GM19043 (cell line): ENCODE results near the gene SORT1.
"Not testable (repeated sequence)": the region's sequence is repeated elsewhere in the genome, so short reads cannot be mapped to it uniquely, and the experiment has no call there.

ENCODE experiments used
- ATAC-seq: cut with Tn5 transposase; IDR thresholded peaks from one replicate; pipeline ENCODE4 v1.9.1; 2021; ENCODE audit warnings: low read depth; ENCODE audit not compliant: unreplicated experiment

The SORT1 gene

DNA sequence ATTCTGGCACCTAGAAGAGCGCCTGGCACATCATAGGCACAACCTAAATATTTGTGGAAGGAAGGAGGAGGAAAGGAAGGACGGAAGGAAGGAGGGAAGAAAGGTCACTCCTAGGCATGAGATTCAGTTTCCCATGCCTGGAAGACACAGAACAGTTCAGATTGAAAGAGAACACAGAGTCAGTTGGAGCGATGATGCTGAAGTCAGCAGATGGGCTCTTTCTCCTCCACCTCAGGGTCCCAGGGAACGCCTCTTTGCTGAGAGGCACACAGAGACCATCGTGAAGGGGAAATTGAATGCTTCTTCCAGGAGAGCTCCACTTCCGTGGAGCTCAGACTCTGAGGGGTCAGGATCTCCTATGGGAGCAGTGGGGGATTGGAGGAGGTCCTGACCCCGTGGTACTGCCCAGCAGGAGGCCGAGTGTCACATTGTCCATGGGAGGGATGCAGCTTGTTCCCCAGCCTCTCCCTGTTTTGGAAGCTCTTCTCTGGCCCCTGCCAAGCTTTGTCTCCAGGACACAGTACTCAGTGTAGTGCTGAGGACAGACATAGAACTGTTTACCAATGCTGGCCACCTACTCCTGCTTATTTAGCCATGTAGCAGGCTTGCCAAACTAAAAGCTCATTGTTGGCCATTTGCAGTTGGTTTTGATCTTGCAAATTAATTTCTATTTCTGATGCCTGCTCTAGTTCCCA, 93.3 kb downstream of the SORT1 start:
- ATAC-seq, result no peak

DNA sequence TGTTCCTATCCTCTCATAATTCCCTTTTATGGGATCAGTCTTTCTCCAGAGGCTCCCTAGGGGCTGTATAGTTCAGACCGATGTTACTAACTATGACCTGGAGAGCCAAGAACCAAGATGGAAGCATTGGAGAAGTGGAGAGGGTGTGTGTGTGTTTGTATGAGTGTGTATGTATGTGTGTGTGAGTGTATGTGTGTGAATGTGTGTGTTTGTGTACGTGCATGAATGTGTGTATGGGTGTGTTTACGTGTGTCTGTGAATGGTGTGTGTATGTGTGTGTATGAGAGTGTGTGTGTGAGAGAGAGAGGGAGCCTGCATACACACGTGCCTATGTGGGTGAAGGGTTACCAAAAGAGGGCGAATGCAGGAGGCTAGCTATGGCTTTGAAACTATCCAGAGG, 95.8 kb downstream of the SORT1 start:
- no peak for ATAC-seq

DNA sequence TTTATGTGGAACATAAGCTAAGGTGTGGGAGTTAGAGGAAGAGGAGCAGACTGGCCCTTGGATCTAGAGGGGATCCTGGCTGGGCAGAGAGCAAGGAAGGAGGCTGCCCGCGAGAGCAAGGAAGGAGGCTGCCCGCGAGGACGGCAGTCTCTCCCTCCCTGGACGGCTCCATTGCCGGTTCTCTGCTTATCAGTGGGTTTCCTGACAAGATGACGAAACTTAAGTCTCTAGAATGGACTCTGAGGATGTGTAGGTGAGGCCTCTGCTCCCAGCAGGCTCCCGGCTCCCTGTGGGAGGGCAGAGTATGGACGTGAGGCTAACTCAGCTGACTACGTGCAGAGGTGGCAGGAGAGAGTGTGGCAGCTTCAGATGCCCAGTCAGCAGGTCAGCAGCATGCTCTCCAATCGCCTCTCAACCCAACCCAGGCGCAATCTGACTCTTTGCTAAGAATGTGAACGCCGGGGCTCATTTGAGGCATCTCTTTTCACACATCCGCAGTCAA, 97.0 kb downstream of the SORT1 start:
- ATAC-seq, result no peak

DNA sequence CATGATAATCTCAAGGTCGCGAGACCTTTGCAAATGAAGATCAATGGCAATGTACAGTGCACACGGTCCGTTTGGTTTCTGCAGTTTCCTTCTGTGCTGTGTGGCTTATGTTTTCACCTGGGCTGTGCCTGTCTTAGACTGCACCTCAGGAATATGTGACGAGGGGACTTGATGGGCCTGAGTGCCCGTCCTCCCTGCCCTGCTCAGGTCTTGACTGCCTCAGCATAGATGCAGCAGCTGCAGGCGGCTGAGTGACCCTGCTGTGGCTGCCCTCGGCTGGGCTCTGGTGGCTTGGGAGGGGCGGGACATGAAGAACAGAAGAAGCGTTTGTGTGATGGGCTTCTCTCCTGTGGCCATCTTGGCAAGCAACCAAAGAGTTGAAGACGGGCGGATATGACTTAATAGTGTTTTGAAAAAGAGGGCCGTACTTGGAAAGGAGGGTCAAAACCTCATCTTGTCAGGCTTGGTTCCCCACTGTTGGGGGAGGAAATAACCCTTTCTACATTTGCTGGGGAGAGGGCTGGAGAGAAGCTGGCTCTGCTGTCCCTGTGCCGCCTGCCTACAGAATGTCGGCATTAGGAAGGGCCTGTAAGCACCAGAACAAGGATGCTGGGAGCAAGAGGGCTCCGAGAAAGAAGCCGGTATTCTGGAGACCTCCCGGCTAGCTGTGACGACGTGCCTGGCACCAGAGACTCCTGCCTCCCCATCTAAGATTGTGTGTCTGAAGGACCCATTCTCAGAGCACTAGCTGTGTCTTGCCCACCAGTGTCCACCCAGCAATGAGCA, 98.0 kb downstream of the SORT1 start:
- ATAC-seq, result no peak

DNA sequence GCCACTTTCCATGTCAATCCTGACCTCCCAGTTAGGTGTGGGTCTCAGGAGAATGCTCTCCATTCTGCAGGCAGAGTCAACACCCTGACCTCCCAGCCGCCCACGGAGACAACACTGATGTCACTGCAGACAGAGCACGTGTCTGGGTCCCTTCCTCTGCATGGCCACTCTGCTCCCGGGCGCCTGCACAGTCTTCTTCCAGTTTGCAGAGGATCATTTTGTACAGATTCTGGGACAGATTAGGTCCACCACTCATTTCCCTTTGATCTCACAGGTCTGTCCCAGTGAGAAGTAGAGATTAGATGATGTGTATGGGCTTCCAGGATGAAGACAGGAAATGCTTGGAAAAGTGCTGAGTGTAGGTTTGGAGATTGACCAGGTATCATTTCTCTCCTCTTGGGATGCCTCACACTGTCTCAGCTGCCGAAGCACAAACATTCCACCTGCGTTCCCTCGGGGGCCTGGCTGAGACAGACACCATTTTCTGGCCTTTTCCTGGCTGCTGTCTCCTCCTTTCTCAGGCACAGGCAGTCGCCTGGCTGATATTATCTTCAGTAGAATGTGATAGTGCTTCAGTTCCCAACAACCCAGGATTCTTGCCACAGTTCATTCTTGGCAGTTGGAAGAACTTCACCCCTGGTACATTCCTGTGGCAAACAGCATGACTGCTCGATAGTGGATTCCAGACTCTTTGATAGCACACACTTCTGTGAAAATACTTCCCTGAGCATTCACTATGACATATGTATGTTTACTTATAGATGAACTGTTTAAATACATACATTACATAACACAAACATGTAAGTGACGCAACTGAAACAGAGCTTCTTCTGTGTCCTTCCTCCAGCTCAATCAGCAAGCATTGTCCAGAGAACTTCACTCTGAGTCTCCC, 98.8 kb downstream of the SORT1 start:
- no peak for ATAC-seq

DNA sequence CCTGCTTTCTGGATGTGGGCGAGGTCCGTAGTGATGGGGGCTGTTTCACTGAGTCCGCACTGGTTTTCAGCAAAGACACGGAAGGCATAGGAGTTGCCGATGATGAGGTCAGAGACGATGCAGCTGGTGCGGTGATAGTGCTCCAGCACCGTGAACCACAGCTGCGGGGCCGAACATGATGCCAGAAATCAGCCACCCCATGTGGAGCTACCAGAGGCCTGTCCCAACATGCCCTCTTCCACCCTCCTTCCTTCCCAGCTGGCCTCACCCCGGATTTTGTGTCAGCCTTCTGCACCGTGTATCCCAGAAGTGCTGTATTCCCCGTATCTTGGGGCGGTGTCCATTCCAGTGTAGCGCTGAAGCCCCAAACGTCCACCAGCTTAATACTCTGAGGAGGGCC, 100.9 kb downstream of the SORT1 start:
- no peak for ATAC-seq

DNA sequence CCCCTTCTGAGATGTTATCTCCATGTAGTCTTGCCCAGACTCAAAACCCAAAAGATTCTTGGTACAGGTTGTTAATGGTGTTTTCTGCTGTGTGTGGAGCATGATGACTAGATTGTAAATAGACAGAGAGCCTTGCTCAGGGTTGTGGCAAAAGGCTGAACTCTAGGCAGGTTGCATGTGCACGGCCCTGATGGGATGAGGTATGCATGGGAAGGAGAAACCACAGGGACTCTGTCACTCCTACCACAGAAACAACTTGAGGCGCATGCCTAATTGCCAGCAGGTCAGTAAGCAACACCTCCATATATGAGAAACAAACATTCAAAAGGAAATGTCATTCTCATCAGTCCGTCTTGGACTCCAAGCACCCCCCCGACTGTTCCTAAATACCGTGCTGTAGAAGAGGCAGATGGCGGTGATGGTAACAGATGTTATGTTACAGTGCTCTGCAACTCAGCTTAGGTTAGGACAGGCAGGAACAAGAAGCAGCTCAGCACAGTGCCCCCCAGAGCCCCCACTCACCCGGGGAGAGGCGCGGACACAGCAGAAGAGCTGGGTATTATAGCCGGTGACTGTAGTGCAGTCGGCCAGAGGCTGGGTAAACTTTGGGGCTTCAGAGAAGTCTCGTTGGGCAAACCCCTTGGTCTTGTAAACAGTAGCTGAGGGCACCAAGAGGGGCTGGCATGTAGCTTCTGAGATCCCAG, 101.9 kb downstream of the SORT1 start:
- no peak for ATAC-seq

DNA sequence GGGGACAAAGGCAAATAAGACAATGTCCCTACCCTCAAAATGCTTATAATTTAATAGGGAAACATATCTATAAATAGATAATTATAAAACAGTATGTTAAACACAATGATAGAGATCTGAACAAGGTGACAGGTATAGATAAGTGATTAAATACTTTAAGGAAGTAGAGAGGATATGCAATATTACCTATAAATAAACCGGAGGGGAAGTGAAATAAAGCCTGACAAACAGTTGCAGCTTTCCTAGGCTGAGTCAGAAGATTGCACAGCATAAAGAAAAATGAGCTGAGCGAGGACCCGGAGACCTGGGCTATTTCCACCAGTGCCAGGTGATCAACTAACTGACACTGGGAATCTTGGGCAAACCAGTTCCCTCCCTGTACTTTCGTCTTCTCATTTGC, 103.2 kb downstream of the SORT1 start:
- ATAC-seq, result no peak

DNA sequence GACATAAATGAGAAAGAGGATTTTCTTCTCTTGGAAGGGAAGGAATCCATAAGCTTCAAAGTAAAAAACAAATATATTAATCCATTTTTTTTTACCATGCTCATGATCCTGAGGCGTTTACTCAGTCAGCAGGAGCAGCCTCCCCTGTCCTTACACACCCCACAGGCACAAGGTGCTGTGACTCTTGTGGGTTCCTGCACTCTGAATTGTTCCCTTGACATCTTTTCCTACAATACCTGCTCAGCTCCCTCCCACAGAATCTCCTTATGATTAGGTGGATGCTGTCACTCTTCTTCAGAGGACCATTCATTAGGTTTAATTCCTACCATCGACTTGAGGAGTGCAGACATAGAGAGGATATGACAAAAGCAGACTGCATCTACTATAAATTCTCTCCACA, 104.7 kb downstream of the SORT1 start:
- ATAC-seq, result no peak

DNA sequence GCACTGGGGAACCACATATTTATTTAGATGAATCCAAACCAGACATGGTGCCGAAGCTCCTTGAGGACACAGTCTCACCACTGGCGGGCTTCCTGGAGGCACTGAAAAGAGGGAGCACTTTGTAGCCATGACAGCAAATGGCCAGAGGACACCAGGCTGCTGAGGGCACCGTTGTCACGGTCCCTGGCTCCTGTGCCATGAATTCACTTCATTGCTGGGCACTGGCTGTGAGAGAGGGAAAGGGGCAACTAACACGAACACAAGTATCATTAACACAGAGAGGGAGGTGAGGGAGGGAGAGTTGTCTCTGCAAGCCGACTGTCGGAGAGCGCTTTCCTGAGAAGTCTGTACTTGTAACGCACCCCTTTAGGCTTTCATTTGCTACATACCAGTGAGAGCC, 105.4 kb downstream of the SORT1 start:
- ATAC-seq, result no peak

DNA sequence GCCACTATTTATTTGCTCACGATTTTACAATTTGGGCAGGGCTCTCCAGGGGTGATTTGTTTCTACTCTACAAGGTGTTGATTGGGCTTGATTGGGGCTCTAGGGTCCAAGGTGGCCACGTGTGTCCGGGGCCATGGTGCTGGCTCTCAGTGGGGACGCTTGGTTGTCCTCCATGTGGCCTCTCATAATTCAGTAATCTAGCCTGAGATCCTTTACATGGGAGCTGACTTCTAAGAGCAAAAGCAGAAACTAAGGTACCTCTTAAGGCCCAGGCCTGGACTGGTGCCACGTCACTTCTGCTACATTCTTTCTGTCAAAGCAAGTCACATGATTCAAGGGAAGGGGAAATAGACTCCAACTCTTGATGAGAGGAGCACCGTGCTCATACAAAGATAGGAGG, 106.7 kb downstream of the SORT1 start:
- ATAC-seq, result no peak

DNA sequence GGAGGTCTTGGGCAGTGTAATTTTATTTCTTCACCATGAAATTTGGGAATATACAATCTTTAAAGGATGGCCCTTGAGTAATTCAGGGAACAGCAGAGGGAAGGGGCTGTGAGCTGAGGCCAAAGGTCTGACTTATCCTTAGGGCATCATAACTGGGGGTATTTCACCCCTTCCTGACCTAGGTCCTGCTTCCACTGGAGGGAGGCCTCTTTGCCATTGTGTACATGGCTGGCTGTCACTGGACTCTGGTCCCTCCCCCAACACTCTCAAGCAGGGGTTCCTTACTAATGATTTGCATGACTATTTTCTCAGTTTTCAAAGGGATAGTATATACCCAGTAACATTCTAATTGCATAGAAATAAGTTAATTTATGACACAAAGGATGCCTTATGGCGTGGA, 107.6 kb downstream of the SORT1 start:
- ATAC-seq, result no peak

DNA sequence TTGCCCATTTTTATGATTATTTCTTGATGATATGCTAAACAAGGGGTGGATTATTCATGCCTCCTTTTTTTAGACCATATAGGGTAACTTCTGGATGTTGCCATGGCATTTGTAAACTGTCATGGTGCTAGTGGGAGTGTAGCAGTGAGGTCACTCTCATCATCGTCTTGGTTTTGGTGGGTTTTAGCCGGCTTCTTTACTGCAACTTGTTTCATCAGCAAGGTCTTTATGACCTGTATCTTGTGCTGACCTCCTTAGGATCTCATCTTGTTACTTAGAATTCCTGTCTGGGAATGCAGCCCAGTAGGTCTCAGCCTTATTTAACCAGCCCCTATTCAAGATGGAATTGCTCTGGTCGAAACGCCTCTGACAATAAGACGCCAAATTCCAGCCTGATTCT, 111.0 kb downstream of the SORT1 start:
- not testable (repeated sequence) for ATAC-seq

DNA sequence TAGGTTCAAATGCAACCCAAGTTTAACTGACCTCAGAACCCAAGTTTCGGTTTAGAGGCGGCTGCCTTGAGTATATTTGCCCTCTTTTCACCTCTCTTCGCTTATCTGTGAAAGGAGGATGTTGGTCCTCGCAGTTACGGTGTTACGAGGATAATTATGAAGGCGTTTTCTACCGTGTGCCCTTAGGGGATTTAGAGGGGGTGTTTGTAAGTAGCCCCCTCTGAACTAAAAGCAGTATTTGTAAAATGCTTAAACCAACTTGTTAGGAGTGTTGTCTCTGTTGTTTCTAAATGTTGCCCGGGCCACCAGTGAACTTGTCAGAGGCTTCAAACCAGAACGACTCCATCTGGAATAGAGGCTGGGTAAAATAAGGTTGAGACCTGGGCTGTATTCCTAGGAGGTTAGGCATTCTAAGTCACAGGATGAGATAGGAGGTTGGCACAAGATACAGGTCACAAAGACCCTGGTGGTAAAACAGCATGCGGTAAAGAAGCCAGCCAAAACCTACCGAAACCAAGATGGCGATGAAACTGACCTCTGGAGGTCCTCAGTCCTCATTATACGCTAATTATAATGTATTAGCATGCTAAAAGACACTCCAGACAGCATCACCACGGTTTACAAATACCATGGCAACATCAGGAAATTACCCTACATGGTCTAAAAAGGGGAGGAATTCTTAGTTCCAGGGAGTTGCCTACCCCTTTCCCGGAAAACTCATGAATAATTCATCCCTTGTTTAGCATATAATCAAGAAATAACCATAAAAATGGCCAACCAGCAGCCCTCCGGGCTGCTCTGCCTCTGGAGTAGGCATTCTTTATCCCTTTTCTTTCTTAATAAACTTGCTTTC, 113.7 kb downstream of the SORT1 start:
- ATAC-seq, result no peak

DNA sequence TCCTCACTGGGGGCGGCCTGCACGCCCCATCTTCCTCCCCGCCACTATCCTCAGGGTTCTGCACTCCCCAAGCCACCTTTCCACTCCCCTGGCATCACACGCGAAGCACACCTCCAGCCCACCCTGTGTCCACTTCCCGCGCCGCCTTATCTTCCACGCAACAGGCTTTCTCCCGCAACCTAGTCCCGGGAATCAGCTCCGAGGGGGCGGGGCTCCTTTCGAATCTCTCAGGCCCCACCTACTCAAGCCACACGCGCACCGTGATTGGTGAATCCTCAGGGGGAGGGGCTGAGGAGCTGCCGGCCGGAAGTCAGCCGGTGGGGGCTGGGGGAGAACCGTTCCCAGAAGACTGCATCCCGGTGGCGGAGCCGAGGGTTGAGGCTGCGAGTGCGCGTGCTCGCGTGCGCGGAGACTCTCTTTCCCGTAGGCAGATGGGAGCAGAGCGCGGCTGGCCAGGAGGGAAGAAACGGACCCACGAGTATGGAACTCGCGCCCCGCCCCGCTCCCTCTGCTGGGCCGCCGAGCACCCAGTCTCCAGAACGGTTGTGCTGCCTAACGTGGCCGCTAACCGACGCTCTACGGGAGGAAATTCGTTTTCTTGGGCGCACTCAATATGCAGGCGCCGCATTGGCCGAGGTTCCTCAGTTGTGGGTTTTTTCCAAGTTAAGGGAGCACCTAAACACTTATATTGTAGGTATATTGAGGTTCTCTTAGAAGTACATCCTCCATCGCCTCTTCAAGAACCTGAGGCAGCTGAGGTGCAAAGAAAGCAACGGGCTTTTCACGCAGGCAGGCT, 114.6 kb downstream of the SORT1 start, which contains the start of gene PSRC1:
Gene PSRC1, minus strand, starts transcription at position 194 of the 796 bp plus-strand sequence.
- ATAC-seq, result peak; percentile 91

DNA sequence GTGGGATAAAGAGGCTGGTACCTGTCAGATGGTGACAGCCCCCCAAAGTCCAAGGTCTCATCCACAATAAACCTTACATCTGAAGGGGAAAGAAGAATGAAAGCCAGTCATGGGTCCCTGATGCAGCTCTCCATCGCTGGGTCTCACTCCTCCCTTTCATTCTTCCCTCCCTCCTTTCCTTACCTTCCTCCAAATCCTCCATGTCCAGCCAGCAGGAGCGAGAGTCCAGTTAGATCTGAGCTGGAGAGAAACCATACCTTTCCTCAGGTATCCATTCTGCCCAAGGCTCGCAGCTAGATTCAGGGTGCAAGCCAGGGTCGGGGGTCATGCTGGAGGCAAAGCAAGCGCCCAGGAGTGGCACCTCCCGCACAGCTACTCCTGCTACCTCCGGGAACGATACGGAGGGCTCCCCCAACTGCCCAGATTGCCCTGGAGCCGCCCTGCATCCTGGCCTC, 115.2 kb downstream of the SORT1 start:
- no peak for ATAC-seq

DNA sequence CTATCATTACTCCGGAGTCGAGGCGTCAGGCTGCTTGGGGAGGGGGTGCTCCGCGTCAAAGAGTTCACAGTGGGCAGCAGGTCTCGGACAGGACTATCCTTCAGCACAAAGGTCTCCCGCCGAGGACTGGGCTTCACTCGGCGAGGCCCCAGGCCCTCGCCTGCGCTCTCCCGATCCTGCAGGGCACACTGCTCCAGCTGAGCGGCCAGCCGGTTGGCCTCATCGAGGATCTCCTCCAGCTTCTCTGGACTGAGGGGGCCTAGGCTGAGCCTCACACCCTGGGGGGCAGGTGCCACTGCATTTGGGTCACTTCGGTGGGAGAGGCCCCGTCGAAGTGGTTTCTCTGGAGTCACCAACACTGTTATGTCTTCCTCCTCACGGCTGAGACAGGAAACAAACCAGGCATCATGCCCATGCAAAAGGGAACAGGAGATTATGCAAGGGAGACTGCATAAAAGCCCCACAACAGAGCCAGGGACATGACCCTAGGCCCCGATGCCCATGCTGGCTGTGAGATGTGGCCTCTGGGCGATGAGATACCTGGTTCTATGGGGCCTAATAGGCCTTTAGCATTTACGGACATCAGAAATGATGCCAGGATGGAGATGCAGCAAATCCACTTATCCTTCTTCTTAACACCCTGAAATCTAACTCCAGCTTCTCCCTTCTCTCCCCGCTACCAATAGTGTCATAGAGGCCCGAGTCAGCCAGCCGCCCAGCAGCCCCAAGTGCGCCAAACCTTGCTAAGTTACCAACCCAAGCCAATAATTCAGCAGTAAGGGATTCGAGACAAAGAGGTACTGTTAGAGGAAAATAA, 115.8 kb downstream of the SORT1 start:
- no peak for ATAC-seq

DNA sequence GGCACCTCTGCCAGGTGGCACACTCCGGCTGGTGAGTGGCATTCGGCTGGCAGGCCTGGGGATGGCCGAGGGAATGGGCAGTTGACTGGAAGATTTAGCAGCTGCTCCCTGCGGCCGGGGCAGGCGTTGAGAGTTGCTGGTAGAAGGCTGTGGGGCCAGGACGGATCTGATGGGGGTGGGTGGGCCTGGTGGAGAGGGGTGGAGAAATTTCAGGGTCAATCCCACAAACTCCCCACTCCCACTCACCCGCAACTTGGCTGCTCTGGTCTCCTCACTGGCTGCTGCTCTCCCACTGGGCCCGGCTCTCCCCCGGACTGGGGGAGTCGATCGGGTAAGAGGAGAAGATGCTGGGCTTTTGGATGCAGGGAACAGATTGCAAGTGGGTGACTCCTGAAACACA, 116.9 kb downstream of the SORT1 start:
- no peak for ATAC-seq
